NB4 (cell line): Measurements from ENCODE around the gene PRELID2.

Source experiments
- DNase-seq: peaks from one replicate; pipeline ENCODE4 v3.0.0; 2010; ENCODE audit warnings: low read depth
- H3K4me3 ChIP-seq: one replicate; pipeline ENCODE4 v1.5.1; 2011; ENCODE audit warnings: mild to moderate bottlenecking, low read depth, low read length, moderate library complexity
- CTCF ChIP-seq: IDR thresholded peaks from one replicate; pipeline ENCODE4 v1.5.1; 2012; ENCODE audit warnings: low read depth, low read length
- MAX ChIP-seq: IDR thresholded peaks from 2 replicates; pipeline ENCODE4 v1.6.1; 2011; ENCODE audit warnings: low read depth, low read length
- MYC ChIP-seq: IDR thresholded peaks from 2 replicates; pipeline ENCODE4 v1.6.1; 2011; ENCODE audit warnings: low read depth, low read length
- POLR2A ChIP-seq: IDR thresholded peaks from 2 replicates; pipeline ENCODE4 v1.6.1; 2011; ENCODE audit warnings: mild to moderate bottlenecking; ENCODE audit not compliant: insufficient read length; ENCODE audit errors: extremely low read depth

PRELID2 gene

GRCh38 chr5:145834917-145835847 lies at the start of gene PRELID2:
TSS of gene PRELID2 (minus strand) at chr5:145835342. CDS start at chr5:145835251, 91 bp downstream.
- DNase-seq, result peak; percentile 91
- H3K4me3 ChIP-seq, result peak within 1 kb of the TSS; percentile 60
- TF ChIP-seq MYC (no peak), POLR2A (no peak), MAX (no peak), CTCF (no peak)

- H3K4me3 ChIP-seq, result no peak overlapping the region
- DNase-seq, result no peak
- no peak for TF ChIP-seq CTCF
- no peak for TF ChIP-seq MAX
- no peak for TF ChIP-seq POLR2A
- no peak for TF ChIP-seq MYC
These were observed 39.6 kb upstream of the PRELID2 start for GRCh38 chr5:145874765-145875164.

GRCh38 chr5:145872914-145873313 lies 37.8 kb upstream of the PRELID2 start, which contains the start of gene GRXCR2:
TSS of gene GRXCR2 (minus strand) at chr5:145873014. CDS start at chr5:145872968, 46 bp downstream.
- no peak for DNase-seq
- no peak within 1 kb of the TSS for H3K4me3 ChIP-seq

GRCh38 chr5:145872486-145872885 lies 37.3 kb upstream of the PRELID2 start:
- no peak overlapping the region for H3K4me3 ChIP-seq
- no peak for DNase-seq
- TF ChIP-seq MAX (no peak), CTCF (no peak), MYC (no peak), POLR2A (no peak)

More at GRCh38 chr5:145872914-145873313, 37.8 kb upstream of the PRELID2 start, which contains the start of gene GRXCR2:
- no peak for TF ChIP-seq MYC
- no peak for TF ChIP-seq CTCF
- TF ChIP-seq POLR2A, result no peak
- no peak for TF ChIP-seq MAX

- H3K4me3 ChIP-seq, result no peak overlapping the region
- DNase-seq, result no peak
- no peak for TF ChIP-seq CTCF
- TF ChIP-seq MYC, result no peak
- TF ChIP-seq MAX, result no peak
- no peak for TF ChIP-seq POLR2A
These were observed 34.6 kb upstream of the PRELID2 start for GRCh38 chr5:145869753-145870152.
